K562 (cell line): ENCODE data around the gene DST. TPM values are rescaled to one million over a fixed set of nuclear protein-coding genes. Genes with fewer than 3 reads are reported as not detected.
A peak's percentile ranks its signal among the peaks of the same experiment; 100 is the strongest.

Experiments used
- ARID3B ChIP-seq: fragments of 250-450 bp; sonication (Bioruptor Pico); IDR thresholded peaks from 2 replicates; pipeline ENCODE4 v1.4.0; 2020; ENCODE audit warnings: borderline replicate concordance
- ATF3 ChIP-seq, 2 experiments: fragments of 450-650 bp in 1 of 2; sonication (generic) in 1 of 2; formaldehyde crosslinking in 1 of 2; IDR thresholded peaks in 1 of 2; conservative IDR thresholded peaks in 1 of 2; 2 replicates each; pipeline versions ENCODE4 v1.6.1 to v1.8.1; 2016 to 2023; ENCODE audit warnings: mild to moderate bottlenecking in 2 of 2, moderate library complexity in 2 of 2, inconsistent platforms in 1 of 2, missing genetic modification reagents in 1 of 2
- DPF2 ChIP-seq: fragments of 450-650 bp; IDR thresholded peaks from 2 replicates; pipeline ENCODE4 v1.6.1; 2016
- EHMT2 ChIP-seq: fragments of 450-650 bp; IDR thresholded peaks from 2 replicates; pipeline ENCODE4 v1.6.1; 2018; ENCODE audit warnings: antibody characterized with exemption
- GABPA ChIP-seq: fragments of 200-800 bp; sonication (Bioruptor generic); conservative IDR thresholded peaks from 2 replicates; pipeline ENCODE4 v1.6.1; 2016; ENCODE audit warnings: low read depth, missing genetic modification characterization, missing compliant biosample characterization
- MAFF ChIP-seq: IDR thresholded peaks from 2 replicates; pipeline ENCODE4 v1.6.1; 2012; ENCODE audit warnings: low read length, improper control_type of control experiment
- MEF2A ChIP-seq: IDR thresholded peaks from 2 replicates; pipeline ENCODE4 v1.6.1; 2011; ENCODE audit warnings: low read depth, mild to moderate bottlenecking, low read length, moderate library complexity; ENCODE audit not compliant: control insufficient read depth
- MEF2D ChIP-seq: conservative IDR thresholded peaks from 2 replicates; pipeline ENCODE4 v1.6.1; 2016; ENCODE audit warnings: low read depth, missing genetic modification characterization, missing compliant biosample characterization
- POLR2B ChIP-seq: fragments of 450-650 bp; IDR thresholded peaks from 2 replicates; pipeline ENCODE4 v1.6.1; 2018; ENCODE audit warnings: low read depth; ENCODE audit not compliant: partially characterized antibody
- POLR3A ChIP-seq: IDR thresholded peaks from 2 replicates; pipeline ENCODE4 v1.6.1; 2011; ENCODE audit warnings: borderline replicate concordance, mild to moderate bottlenecking, moderate library complexity; ENCODE audit not compliant: insufficient read length, insufficient read depth; ENCODE audit errors: extremely low read depth
- RCOR1 ChIP-seq, 2 experiments: IDR thresholded peaks; 2 replicates each; pipeline ENCODE4 v1.6.1; 2012; ENCODE audit warnings: low read depth in 2 of 2, low read length in 2 of 2, borderline replicate concordance in 1 of 2, improper control_type of control experiment in 1 of 2
- RFX5 ChIP-seq: IDR thresholded peaks from 2 replicates; pipeline ENCODE4 v1.6.1; 2011; ENCODE audit warnings: low read depth, mild to moderate bottlenecking, improper control_type of control experiment, low read length
- RNF2 ChIP-seq: sonication (generic); IDR thresholded peaks from 2 replicates; pipeline ENCODE4 v1.6.1; 2016
- RUNX1 ChIP-seq: sonication (generic); IDR thresholded peaks from 2 replicates; pipeline ENCODE4 v1.6.1; 2016; ENCODE audit warnings: antibody characterized with exemption, low read depth
- SPI1 ChIP-seq: IDR thresholded peaks from 2 replicates; pipeline ENCODE4 v1.6.1; 2011; ENCODE audit warnings: low read depth, low read length, control low read depth, borderline replicate concordance
- SREBF1 ChIP-seq: fragments of 150-350 bp; IDR thresholded peaks from 2 replicates; pipeline ENCODE4 v1.6.1; 2014; ENCODE audit warnings: antibody characterized with exemption, low read depth, low read length, borderline replicate concordance
- YBX1 ChIP-seq: fragments of 450-650 bp; IDR thresholded peaks from 2 replicates; pipeline ENCODE4 v1.7.1; 2016; ENCODE audit warnings: mild to moderate bottlenecking
- ZC3H4 ChIP-seq: sonication (generic); formaldehyde crosslinking; IDR thresholded peaks from 2 replicates; pipeline ENCODE4 v1.9.0; 2021; ENCODE audit warnings: missing genetic modification reagents, borderline replicate concordance
- ZFPM2 ChIP-seq: fragments of 250-450 bp; sonication (Bioruptor Pico); IDR thresholded peaks from 2 replicates; pipeline ENCODE4 v1.5.1; 2022; ENCODE audit warnings: mild to moderate bottlenecking
- ZKSCAN1 ChIP-seq: fragments of 150-350 bp; IDR thresholded peaks from 2 replicates; pipeline ENCODE4 v1.6.1; 2016; ENCODE audit warnings: low read depth, low read length
- ZNF174 ChIP-seq: fragments of 250-450 bp; sonication (Bioruptor Pico); IDR thresholded peaks from 2 replicates; pipeline ENCODE4 v1.4.0; 2020; ENCODE audit warnings: mild to moderate bottlenecking
- ZNF282 ChIP-seq: sonication (generic); formaldehyde crosslinking; IDR thresholded peaks from 2 replicates; pipeline ENCODE4 v1.8.1; 2023; ENCODE audit warnings: missing genetic modification reagents
- ZNF586 ChIP-seq: fragments of 450-650 bp; formaldehyde crosslinking; conservative IDR thresholded peaks from 2 replicates; pipeline ENCODE4 v1.4.0; 2020; ENCODE audit warnings: mild to moderate bottlenecking, moderate library complexity
- ZNF639 ChIP-seq, 2 experiments: fragments of 200-800 bp in 1 of 2; sonication (Bioruptor generic) in 1 of 2; sonication (generic) in 1 of 2; formaldehyde crosslinking in 1 of 2; IDR thresholded peaks in 1 of 2; conservative IDR thresholded peaks in 1 of 2; 2 replicates each; pipeline versions ENCODE4 v1.5.0 to v1.6.1; 2016 to 2020; ENCODE audit warnings: missing compliant biosample characterization in 1 of 2, missing genetic modification characterization in 1 of 2, missing genetic modification reagents in 1 of 2
- ZNF76 ChIP-seq: fragments of 250-450 bp; sonication (Bioruptor Pico); IDR thresholded peaks from 2 replicates; pipeline ENCODE4 v1.4.0; 2020; ENCODE audit warnings: mild to moderate bottlenecking, moderate library complexity, borderline replicate concordance
- polyA plus RNA-seq, 8 experiments: library from polyadenylated mRNA; depleted of rRNA in 4 of 8; stranded (reverse) in 5 of 8; unstranded in 3 of 8; fragments of >200 nt; fragmentation: Nextera tagmentation in 2 of 8; fragmentation: Illumina TruSeq in 1 of 8; extraction: Ambion mirVana in 2 of 8; extraction: Trizol in 1 of 8; gene quantifications; 2 replicates each; pipeline versions ENCODE4 v1.2.1 to v1.2.3, GENCODE V29; 2011 to 2014; ENCODE audit warnings: inconsistent platforms in 1 of 8, missing spikeins in 1 of 8
- total RNA-seq, 7 experiments: library from RNA; depleted of rRNA in 6 of 7; stranded (reverse); fragments of >200 nt in 6 of 7; fragmentation: Illumina TruSeq in 2 of 7; extraction: Trizol in 2 of 7; gene quantifications; 2 replicates each; pipeline versions ENCODE4 v1.2.1 to v1.2.3, GENCODE V29; 2011 to 2021; ENCODE audit warnings: low replicate concordance in 1 of 7

Gene DST
- total and polyA plus RNA-seq, 9 of the 15 experiments (the other 6 are each of a cell fraction or from before 2014, with no cell fraction given), result 5.2 to 21.9 (median 13.3) TPM

DNA sequence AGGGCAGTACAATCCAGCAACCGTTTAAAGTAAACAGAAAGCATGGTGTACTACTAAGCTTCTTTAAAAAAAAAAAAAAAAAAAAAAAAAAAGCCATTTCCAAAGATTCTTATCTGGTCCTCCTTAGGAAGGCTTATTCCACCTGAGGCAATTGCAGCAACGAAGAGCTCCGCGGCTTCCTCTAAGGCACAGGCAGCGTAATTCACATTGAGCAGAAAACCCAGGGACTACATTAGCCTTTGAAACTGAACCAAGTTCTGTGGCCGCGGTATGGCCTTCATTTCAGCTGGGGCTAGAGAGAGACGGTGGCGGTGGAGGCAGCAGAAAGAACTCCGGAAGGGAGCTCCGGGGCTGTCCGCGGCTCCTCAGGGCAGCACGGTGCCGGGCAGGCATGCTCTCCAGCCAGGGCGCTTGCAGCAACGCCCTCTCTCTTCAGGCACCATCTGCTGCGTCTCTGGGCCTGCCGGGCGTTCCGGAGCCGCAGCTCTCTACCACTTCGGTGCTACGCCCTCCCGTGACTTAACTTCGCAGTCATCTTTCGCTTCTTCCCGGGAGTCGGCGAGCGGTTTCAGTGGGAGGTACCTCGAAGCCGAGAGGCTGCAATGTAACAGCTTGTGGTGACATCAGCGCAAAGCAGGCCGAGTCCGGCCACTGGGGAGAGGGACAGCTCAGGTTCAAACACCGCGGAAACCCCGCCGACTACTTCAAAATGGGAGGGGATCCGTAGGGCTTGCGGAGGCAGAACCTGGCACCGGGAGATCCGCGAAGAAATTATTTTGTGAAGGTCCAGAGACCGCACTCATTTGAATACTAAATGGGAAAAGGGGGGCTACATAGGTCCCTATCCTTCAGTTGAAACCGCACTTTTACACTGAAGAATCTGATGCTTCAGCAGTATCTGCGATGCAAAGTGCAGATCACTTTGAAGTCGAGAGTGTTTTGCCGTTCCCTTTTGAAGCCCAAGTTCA is 100.0 kb downstream of the DST start (continued):
- TF ChIP-seq POLR2B, result peak; percentile 69
- TF ChIP-seq POLR3A, result no peak
- no peak for TF ChIP-seq ZNF174 (CRISPR knock-in tag)
- no peak for TF ChIP-seq GABPA (tag)
- no peak for TF ChIP-seq SPI1
- TF ChIP-seq ZNF282 (CRISPR knock-in tag), result no peak
- TF ChIP-seq ARID3B (CRISPR knock-in tag), result no peak
- TF ChIP-seq EHMT2, result no peak
- TF ChIP-seq ZNF586, result no peak
- TF ChIP-seq ZKSCAN1, result 0 out of 2 replicates have a peak, but pooled peaks have one; percentile 30
- TF ChIP-seq ZNF639 (CRISPR knock-in tag; conservative IDR thresholded peaks at IDR 0.05 in 1 of 2, IDR thresholded peaks at IDR 0.05 in 1 of 2), result peak in 1 of 2 experiments; percentile 61; a peak in 1 of 4 replicates
- no peak for TF ChIP-seq MEF2A
- peak; percentile 50 for TF ChIP-seq MAFF
- peak; percentile 46 for TF ChIP-seq DPF2
- TF ChIP-seq RUNX1, result no peak
- TF ChIP-seq ZFPM2 (CRISPR knock-in tag), result no peak
- TF ChIP-seq RFX5, result no peak
- no peak for TF ChIP-seq ZC3H4 (CRISPR knock-in tag)
- TF ChIP-seq YBX1, result no peak
- TF ChIP-seq RCOR1 (IDR thresholded peaks at IDR 0.05; ENCODE audit: borderline replicate concordance in 1 of 2, low read depth in 2 of 2, low read length in 2 of 2), result peak in 1 of 2 experiments; percentile 74; a peak in 2 of 4 replicates
- peak; percentile 76 for TF ChIP-seq RNF2
- TF ChIP-seq ZNF76, result no peak
- peak; percentile 89 for TF ChIP-seq ATF3 (IDR thresholded peaks at IDR 0.05)
- peak; percentile 95 for TF ChIP-seq ATF3 (CRISPR knock-in tag; conservative IDR thresholded peaks at IDR 0.05)
- no peak for TF ChIP-seq MEF2D (tag)
- TF ChIP-seq SREBF1, result no peak
